Measurements from ENCODE around the gene SORCS2.

Gene SORCS2

DNA sequence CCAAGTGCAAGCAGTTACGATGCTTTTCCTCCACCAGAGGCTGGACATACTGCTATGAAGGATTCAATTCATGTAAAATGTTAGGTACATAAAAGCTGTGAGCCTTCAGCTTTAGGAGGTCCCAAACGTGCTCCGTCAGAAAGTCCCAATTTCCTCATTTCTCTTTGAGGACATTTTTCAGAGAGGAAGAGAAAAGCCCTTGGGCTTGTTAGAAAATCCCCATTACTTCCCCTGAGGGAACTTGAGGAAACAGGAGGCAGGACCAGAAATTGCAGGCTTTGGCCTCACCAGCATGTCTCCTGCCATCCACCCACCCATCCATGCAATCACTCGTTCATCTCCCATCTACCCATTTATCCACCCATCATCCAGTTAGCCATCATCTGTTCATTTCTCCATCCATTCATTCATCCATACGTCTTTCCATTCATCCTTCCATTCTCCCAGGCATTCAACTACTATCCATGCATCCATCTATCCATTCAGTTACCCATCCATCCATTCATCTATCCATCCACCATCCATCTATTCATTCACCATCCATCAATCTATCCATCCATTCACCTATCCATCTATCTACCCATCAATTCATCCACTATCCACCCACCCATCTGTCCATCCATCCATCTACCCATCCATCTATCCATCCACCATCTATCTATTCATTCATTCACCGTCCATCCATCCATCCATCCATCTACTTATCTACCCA is 523.8 kb downstream of the SORCS2 start:
- TF ChIP-seq, protein P1, sequence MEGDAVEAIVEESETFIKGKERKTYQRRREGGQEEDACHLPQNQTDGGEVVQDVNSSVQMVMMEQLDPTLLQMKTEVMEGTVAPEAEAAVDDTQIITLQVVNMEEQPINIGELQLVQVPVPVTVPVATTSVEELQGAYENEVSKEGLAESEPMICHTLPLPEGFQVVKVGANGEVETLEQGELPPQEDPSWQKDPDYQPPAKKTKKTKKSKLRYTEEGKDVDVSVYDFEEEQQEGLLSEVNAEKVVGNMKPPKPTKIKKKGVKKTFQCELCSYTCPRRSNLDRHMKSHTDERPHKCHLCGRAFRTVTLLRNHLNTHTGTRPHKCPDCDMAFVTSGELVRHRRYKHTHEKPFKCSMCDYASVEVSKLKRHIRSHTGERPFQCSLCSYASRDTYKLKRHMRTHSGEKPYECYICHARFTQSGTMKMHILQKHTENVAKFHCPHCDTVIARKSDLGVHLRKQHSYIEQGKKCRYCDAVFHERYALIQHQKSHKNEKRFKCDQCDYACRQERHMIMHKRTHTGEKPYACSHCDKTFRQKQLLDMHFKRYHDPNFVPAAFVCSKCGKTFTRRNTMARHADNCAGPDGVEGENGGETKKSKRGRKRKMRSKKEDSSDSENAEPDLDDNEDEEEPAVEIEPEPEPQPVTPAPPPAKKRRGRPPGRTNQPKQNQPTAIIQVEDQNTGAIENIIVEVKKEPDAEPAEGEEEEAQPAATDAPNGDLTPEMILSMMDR (conservative IDR thresholded peaks at IDR 0.05; ENCODE audit: low read length): no peak
- no peak overlapping the region for H3K4me3 ChIP-seq (ENCODE audit: low read length)
- DNase-seq (ENCODE audit: low read depth): no peak

DNA sequence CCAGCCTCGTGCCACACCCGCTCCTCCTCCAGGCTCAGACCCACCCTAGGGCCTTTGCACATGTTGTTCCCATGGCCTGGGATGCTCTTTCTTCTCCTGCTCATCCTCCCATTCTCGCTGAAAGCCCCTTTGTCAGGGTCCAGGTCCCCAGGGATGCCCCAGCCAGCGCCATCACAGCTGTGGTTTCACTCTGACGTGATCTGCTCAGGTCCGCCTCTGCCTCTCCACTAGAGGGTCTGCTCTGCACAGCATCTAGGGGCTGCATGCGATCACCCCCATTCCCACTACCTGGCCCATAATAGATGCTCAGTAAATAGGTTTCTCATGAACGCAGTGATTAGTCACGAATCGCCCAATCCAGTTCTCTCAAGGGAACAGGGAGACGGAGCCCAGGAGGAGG is 524.8 kb downstream of the SORCS2 start:
- no peak overlapping the region for H3K4me3 ChIP-seq (ENCODE audit: low read length)
- no peak for DNase-seq (ENCODE audit: low read depth)
- TF ChIP-seq, protein P1 (conservative IDR thresholded peaks at IDR 0.05; ENCODE audit: low read length): no peak

DNA sequence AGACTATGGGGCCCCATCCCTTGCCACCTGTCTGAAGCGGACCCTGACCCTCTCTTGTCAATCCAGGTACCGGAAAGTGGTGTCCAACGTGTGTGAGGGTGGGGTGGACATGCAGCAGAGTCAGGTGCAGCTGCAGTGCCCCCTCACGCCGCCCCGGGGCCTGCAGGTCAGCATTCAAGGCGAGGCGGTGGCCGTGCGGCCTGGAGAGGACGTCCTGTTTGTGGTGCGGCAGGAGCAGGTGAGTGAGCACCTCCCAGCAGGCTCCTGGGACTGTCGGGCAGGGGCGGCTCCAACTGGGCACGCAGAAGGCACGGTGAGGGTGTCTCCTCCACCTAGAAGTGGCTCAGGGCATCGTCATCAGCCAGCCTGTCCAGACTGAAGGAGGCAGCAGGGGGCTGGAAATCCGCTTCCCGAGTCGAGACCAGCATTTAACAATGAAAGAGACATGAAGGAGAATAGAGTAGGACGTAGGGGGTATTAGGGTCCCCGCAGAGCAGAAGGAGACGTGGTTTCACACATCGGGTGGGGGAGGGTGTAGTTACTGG is 525.7 kb downstream of the SORCS2 start:
- no peak overlapping the region for H3K4me3 ChIP-seq (ENCODE audit: low read length)
- no peak for DNase-seq (ENCODE audit: low read depth)
- TF ChIP-seq, protein P1 (conservative IDR thresholded peaks at IDR 0.05; ENCODE audit: low read length): no peak

DNA sequence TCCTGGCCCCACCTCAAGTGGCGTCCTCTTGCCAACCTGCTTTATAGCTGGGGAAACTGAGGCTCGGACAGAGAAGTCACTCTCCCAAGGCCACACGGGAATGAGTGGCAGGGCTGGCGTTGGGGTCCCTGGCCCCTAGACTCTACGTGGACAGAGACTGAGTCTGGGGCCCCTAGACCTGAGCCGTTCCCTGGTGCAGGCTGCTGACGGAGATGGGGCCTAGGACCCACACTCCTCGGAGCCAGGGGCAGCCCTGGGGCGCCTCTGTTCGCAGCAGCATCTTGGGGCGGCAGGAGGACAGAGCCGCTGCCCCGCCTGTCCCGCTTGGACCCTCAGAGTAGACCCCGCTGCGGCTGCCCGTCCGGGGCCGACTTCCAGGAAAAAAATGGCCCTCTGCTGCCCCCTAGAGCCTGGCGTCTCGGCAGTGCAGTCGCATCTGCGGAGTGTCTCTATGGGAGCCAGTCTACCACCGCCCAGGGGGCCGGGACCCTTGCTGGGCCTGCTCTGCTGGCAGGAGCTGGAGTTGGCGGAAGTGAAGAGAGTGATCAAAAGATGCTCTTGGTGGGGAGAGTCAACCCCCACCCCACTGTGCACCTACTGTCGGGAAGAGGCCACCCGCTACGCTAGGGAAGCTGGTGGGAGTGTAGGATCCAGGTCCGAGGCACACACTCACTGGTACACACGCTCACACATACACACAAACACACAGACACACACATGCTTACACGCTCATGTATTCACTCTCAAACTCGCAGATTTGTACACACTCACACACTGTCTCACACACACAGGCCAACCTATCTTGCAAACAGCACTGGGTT is 527.2 kb downstream of the SORCS2 start:
- no peak overlapping the region for H3K4me3 ChIP-seq (ENCODE audit: low read length)
- TF ChIP-seq, protein P1 (conservative IDR thresholded peaks at IDR 0.05; ENCODE audit: low read length): peak; percentile 74
- DNase-seq (ENCODE audit: low read depth): peak; percentile 16

DNA sequence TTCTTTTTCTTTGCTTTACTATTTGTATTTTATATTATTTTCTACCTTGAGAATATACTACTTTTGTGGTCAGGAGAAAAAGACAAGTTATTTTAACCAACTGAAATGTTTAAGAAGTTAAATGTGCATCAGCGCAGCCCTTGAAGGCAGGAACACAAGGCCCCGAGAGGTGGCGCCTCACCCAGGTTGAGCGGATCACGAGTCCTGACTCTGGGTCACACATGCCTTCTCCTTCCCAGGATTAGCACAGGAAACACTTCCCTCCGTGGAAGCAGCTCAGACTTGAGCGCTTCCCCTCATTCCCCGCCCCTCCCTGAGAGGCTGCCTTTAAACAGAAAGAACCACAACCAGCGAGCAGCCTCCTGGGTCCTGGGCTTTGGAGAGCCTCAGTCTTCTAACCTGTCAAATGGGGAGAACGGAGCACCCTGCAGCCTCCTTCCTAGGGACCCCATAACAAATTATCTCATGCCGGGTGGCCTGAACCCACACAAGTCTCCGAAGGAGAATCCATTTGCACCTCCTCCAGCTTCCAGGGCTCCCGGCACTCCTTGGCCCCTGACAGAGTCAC is 529.7 kb downstream of the SORCS2 start:
- no peak for DNase-seq (ENCODE audit: low read depth)
- TF ChIP-seq, protein P1 (conservative IDR thresholded peaks at IDR 0.05; ENCODE audit: low read length): no peak
- H3K4me3 ChIP-seq (ENCODE audit: low read length): no peak overlapping the region

- TF ChIP-seq, protein P1 (conservative IDR thresholded peaks at IDR 0.05; ENCODE audit: low read length): no peak
- H3K4me3 ChIP-seq (ENCODE audit: low read length): no peak overlapping the region
- peak; percentile 11 for DNase-seq (ENCODE audit: low read depth)
These were observed 530.5 kb downstream of the SORCS2 start for GRCh38 chr4:7722766-7723387.

Data from AG10803 (cell line).